HG02642 (cell line): Measurements from ENCODE around the gene TNPO3.
A peak's percentile ranks its signal among the peaks of the same experiment; 100 is the strongest.

ENCODE experiments used
- ATAC-seq: cut with Tn5 transposase; IDR thresholded peaks from one replicate; pipeline ENCODE4 v1.9.1; 2021; ENCODE audit warnings: mild to moderate bottlenecking; ENCODE audit not compliant: unreplicated experiment, poor library complexity

TNPO3 gene

GRCh38 chr7:128912281-128912680 lies 142.6 kb downstream of the TNPO3 start:
- no peak for ATAC-seq

GRCh38 chr7:128911423-128912031 lies 143.4 kb downstream of the TNPO3 start:
- no peak for ATAC-seq

GRCh38 chr7:128910569-128910945 lies 144.4 kb downstream of the TNPO3 start, which contains the start of gene KCP:
Gene KCP, minus strand, starts transcription at chr7:128910709. Its CDS starts 33 bp downstream, at chr7:128910676.
- no peak for ATAC-seq

GRCh38 chr7:128909625-128910568 lies 145.0 kb downstream of the TNPO3 start:
- no peak for ATAC-seq

GRCh38 chr7:128908750-128909624 lies 145.9 kb downstream of the TNPO3 start:
- ATAC-seq: no peak

- ATAC-seq: no peak
Measured at GRCh38 chr7:128906766-128907559, 147.9 kb downstream of the TNPO3 start.

GRCh38 chr7:128906001-128906765 lies 148.7 kb downstream of the TNPO3 start:
- no peak for ATAC-seq

- ATAC-seq: peak; percentile 52
Measured at GRCh38 chr7:128904381-128905197, 150.3 kb downstream of the TNPO3 start.
